ENCODE data around the gene ATP5F1B. TPM values are rescaled to one million over a fixed set of nuclear protein-coding genes. Genes with fewer than 3 reads are reported as not detected.

The ATP5F1B gene
- total RNA-seq, 1 donor from 2014 or later = 402 TPM

- no peak for DNase-seq
Measured at GRCh38 chr12:56616244-56616643, 29.5 kb downstream of the ATP5F1B start.

GRCh38 chr12:56614627-56615026, 31.2 kb downstream of the ATP5F1B start:
- no peak for DNase-seq

GRCh38 chr12:56604355-56604754, 41.4 kb downstream of the ATP5F1B start:
- DNase-seq = no peak

GRCh38 chr12:56602239-56602638, 43.5 kb downstream of the ATP5F1B start:
- DNase-seq = no peak

- DNase-seq = peak; percentile 57
Measured at GRCh38 chr12:56601503-56601902, 44.3 kb downstream of the ATP5F1B start.

- no peak for DNase-seq
Measured at GRCh38 chr12:56600753-56601152, 45.0 kb downstream of the ATP5F1B start.

GRCh38 chr12:56599797-56600196, 46.0 kb downstream of the ATP5F1B start:
- DNase-seq = no peak

- DNase-seq = no peak
Measured at GRCh38 chr12:56599041-56599440, 46.7 kb downstream of the ATP5F1B start.

GRCh38 chr12:56596815-56597214, 49.0 kb downstream of the ATP5F1B start:
- no peak for DNase-seq

- DNase-seq = peak; percentile 84
Measured at GRCh38 chr12:56593909-56594621, 51.7 kb downstream of the ATP5F1B start.

GRCh38 chr12:56591961-56592360, 53.8 kb downstream of the ATP5F1B start:
- no peak for DNase-seq

GRCh38 chr12:56591126-56591525, 54.7 kb downstream of the ATP5F1B start:
- no peak for DNase-seq

- peak; percentile 62 for DNase-seq
Measured at GRCh38 chr12:56590237-56590830, 55.5 kb downstream of the ATP5F1B start.

GRCh38 chr12:56589783-56590182, 56.0 kb downstream of the ATP5F1B start:
- no peak for DNase-seq

Other genes with a start within 250 kb of the ATP5F1B start
- 8.8 and 24.7 TPM in 2 replicates for gene TIMELESS, start 196.6 kb downstream of the ATP5F1B start, total RNA-seq
- not detected in 2 replicates for gene MIP, start 191.3 kb downstream of the ATP5F1B start, total RNA-seq
- gene SPRYD4, start 177.4 kb downstream of the ATP5F1B start, total RNA-seq = 1.6 and 2.4 TPM in 2 replicates
- 0.28 and 0.51 TPM in 2 replicates for gene GLS2, start 157.8 kb downstream of the ATP5F1B start, total RNA-seq
- gene RBMS2, start 124.2 kb downstream of the ATP5F1B start, total RNA-seq = 37.9 and 76.6 TPM in 2 replicates
- 23.5 and 40.9 TPM in 2 replicates for gene BAZ2A, start 15.7 kb downstream of the ATP5F1B start, total RNA-seq
- gene PTGES3, start 42.3 kb upstream of the ATP5F1B start, total RNA-seq = 54.1 and 116 TPM in 2 replicates
- gene NACA, start 79.3 kb upstream of the ATP5F1B start, total RNA-seq = 1,174 and 1,321 TPM in 2 replicates
- 7.7 and 12.4 TPM in 2 replicates for gene PRIM1, start 106.3 kb upstream of the ATP5F1B start, total RNA-seq
- 0.51 TPM in 1 of 2 replicates, not detected in the other for gene HSD17B6, start 117.3 kb upstream of the ATP5F1B start, total RNA-seq

All from dermis blood vessel endothelial cell (primary cell).